SK-N-SH (cell line): ENCODE measurements around the gene ACTL6A. TPM values are rescaled to one million over a fixed set of nuclear protein-coding genes. Genes with fewer than 3 reads are reported as not detected.
A peak's percentile ranks its signal among the peaks of the same experiment; 100 is the strongest.

Experiments used
- CTCF ChIA-PET: fragments of 300-600, 350-600 bp; formaldehyde crosslinking; extraction: SDS; loops from one replicate; lab custom pipeline; 2021; lab: Yijun Ruan, JAX
- POLR2A ChIA-PET: fragments of 350-600 bp; sonication (Branson Sonifier 250); formaldehyde crosslinking; extraction: SDS; loops from one replicate; lab custom pipeline; 2020; ENCODE audit warnings: antibody characterized with exemption, inconsistent platforms; lab: Yijun Ruan, JAX
- DNase-seq: peaks from one replicate; pipeline ENCODE4 v3.0.0; 2012
- H2AFZ ChIP-seq: fragments of 200-600 bp; sonication (generic); 2 replicates; pipeline ENCODE4 v1.8.1; 2016; ENCODE audit warnings: antibody characterized with exemption, mild to moderate bottlenecking, low read depth
- H3F3A ChIP-seq: fragments of 200-600 bp; sonication (generic); replicated peaks from 2 replicates; pipeline ENCODE3; 2016; ENCODE audit warnings: antibody characterized with exemption, mild to moderate bottlenecking; ENCODE audit not compliant: insufficient read depth
- H3K27ac ChIP-seq, 2 experiments: fragments of 200-500 bp in 1 of 2; fragments of 200-600 bp in 1 of 2; sonication (Bioruptor generic) in 1 of 2; sonication (generic), shearing (Covaris generic) in 1 of 2; 2 replicates each; pipeline versions ENCODE4 v1.5.1 to v1.6.1; 2014 to 2016; ENCODE audit warnings: low read depth in 2 of 2, inconsistent platforms in 1 of 2, low read length in 1 of 2, mild to moderate bottlenecking in 1 of 2, mixed read lengths in 1 of 2
- H3K27me3 ChIP-seq: fragments of 200-600 bp; sonication (generic), shearing (Covaris generic); 2 replicates; pipeline ENCODE4 v1.6.1; 2016; ENCODE audit warnings: mixed run types; ENCODE audit not compliant: insufficient read depth
- H3K36me3 ChIP-seq, 2 experiments: fragments of 200-500 bp in 1 of 2; fragments of 200-600 bp in 1 of 2; sonication (Bioruptor generic) in 1 of 2; sonication (generic) in 1 of 2; replicated peaks in 1 of 2; 2 replicates each; pipeline versions ENCODE3 to v1.5.1; 2014 to 2016; ENCODE audit warnings: low read length in 1 of 2, mild to moderate bottlenecking in 1 of 2; ENCODE audit not compliant: insufficient read depth in 2 of 2, control insufficient read depth in 1 of 2
- H3K4me1 ChIP-seq, 2 experiments: fragments of 200-500 bp in 1 of 2; fragments of 200-600 bp in 1 of 2; sonication (Bioruptor generic) in 1 of 2; sonication (generic), shearing (Covaris generic) in 1 of 2; 2 replicates each; pipeline versions ENCODE4 v1.5.1 to v1.6.1; 2014 to 2016; ENCODE audit warnings: low read depth in 1 of 2, low read length in 1 of 2, mixed run types in 1 of 2; ENCODE audit not compliant: insufficient read depth in 2 of 2, control insufficient read depth in 1 of 2
- H3K4me2 ChIP-seq: fragments of 200-600 bp; sonication (generic), shearing (Covaris generic); 2 replicates; pipeline ENCODE4 v1.6.1; 2017; ENCODE audit warnings: mixed run types
- H3K4me3 ChIP-seq, 2 experiments: fragments of 200-500 bp in 1 of 2; fragments of 200-600 bp in 1 of 2; sonication (Bioruptor generic) in 1 of 2; sonication (generic), shearing (Covaris generic) in 1 of 2; 2 replicates each; pipeline versions ENCODE4 v1.5.1 to v1.8.1; 2014 to 2016; ENCODE audit warnings: low read depth in 2 of 2, inconsistent platforms in 1 of 2, low read length in 1 of 2, mild to moderate bottlenecking in 1 of 2, mixed read lengths in 1 of 2, moderate library complexity in 1 of 2
- H3K79me2 ChIP-seq: fragments of 200-600 bp; sonication (generic); 2 replicates; pipeline ENCODE4 v1.8.1; 2017; ENCODE audit warnings: mild to moderate bottlenecking; ENCODE audit not compliant: insufficient read depth
- H3K9ac ChIP-seq: fragments of 200-600 bp; sonication (generic); 2 replicates; pipeline ENCODE4 v1.6.1; 2017; ENCODE audit warnings: mixed run types
- H3K9me2 ChIP-seq: fragments of 200-600 bp; sonication (generic); 2 replicates; pipeline ENCODE4 v1.6.1; 2017; ENCODE audit warnings: mixed run types
- H3K9me3 ChIP-seq: fragments of 200-600 bp; sonication (generic); 2 replicates; pipeline ENCODE4 v1.6.1; 2017; ENCODE audit warnings: mixed run types, mild to moderate bottlenecking, moderate library complexity
- H4K20me1 ChIP-seq: fragments of 200-600 bp; sonication (generic); 2 replicates; pipeline ENCODE4 v1.6.1; 2017; ENCODE audit warnings: mild to moderate bottlenecking, mixed run types; ENCODE audit not compliant: insufficient read depth
- ELF1 ChIP-seq: IDR thresholded peaks from 2 replicates; pipeline ENCODE4 v1.4.0; 2012
- EZH2phosphoT487 ChIP-seq: fragments of 200-600 bp; sonication (generic); IDR thresholded peaks from 2 replicates; pipeline ENCODE4 v1.6.1; 2017; ENCODE audit warnings: low read depth, mixed run types, mild to moderate bottlenecking, antibody characterized with exemption, moderate library complexity, borderline replicate concordance
- FOXJ3 ChIP-seq: sonication (generic); formaldehyde crosslinking; IDR thresholded peaks from 2 replicates; pipeline ENCODE4 v1.5.1; 2020; ENCODE audit warnings: mild to moderate bottlenecking, missing genetic modification reagents
- FOXM1 ChIP-seq: IDR thresholded peaks from 2 replicates; pipeline ENCODE4 v1.4.0; 2012; ENCODE audit warnings: low read depth, mild to moderate bottlenecking
- GABPA ChIP-seq: IDR thresholded peaks from 2 replicates; pipeline ENCODE4 v1.4.0; 2012; ENCODE audit warnings: low read depth, mild to moderate bottlenecking
- GATA2 ChIP-seq: sonication (generic); formaldehyde crosslinking; IDR thresholded peaks from 2 replicates; pipeline ENCODE4 v1.5.0; 2020; ENCODE audit warnings: mild to moderate bottlenecking, missing genetic modification reagents
- JUND ChIP-seq: IDR thresholded peaks from 2 replicates; pipeline ENCODE4 v1.4.0; 2012
- MAX ChIP-seq: IDR thresholded peaks from 2 replicates; pipeline ENCODE4 v1.4.0; 2012; ENCODE audit warnings: low read depth
- MEF2A ChIP-seq: IDR thresholded peaks from 2 replicates; pipeline ENCODE4 v1.4.0; 2012; ENCODE audit warnings: low read depth, borderline replicate concordance
- NRF1 ChIP-seq: IDR thresholded peaks from 2 replicates; pipeline ENCODE4 v1.6.1; 2012; ENCODE audit warnings: low read depth, mild to moderate bottlenecking, low read length
- RCOR1 ChIP-seq: fragments of 150-350 bp; IDR thresholded peaks from 2 replicates; pipeline ENCODE4 v1.6.1; 2017; ENCODE audit warnings: antibody characterized with exemption, low read length
- REST ChIP-seq: IDR thresholded peaks from 2 replicates; pipeline ENCODE4 v1.6.1; 2012; ENCODE audit warnings: mild to moderate bottlenecking, low read depth, low read length, moderate library complexity
- RXRA ChIP-seq: IDR thresholded peaks from 2 replicates; pipeline ENCODE4 v1.4.0; 2012; ENCODE audit warnings: low read depth, mild to moderate bottlenecking, borderline replicate concordance
- SMC3 ChIP-seq: IDR thresholded peaks from 2 replicates; pipeline ENCODE4 v1.6.1; 2012; ENCODE audit warnings: low read depth, low read length, improper control_type of control experiment
- TCF12 ChIP-seq: IDR thresholded peaks from 2 replicates; pipeline ENCODE4 v1.4.0; 2012
- USF1 ChIP-seq: IDR thresholded peaks from 2 replicates; pipeline ENCODE4 v1.4.0; 2012; ENCODE audit warnings: low read depth, borderline replicate concordance
- WGBS: methylation state at CpG from one replicate; pipeline ENCODE4 v1.1.6; 2017; ENCODE audit warnings: low lambda C conversion rate; 5-methylcytosine and 5-hydroxymethylcytosine counted together
- polyA plus RNA-seq, 3 experiments: library from polyadenylated mRNA; depleted of rRNA; stranded (reverse); fragments of >200 nt; gene quantifications; 2 replicates each; pipeline ENCODE4 v1.2.3, GENCODE V29; 2012
- TF ChIP-seq, protein P1 (sequence below): fragments of 150-350 bp; IDR thresholded peaks from 2 replicates; pipeline ENCODE4 v1.6.1; 2016; ENCODE audit warnings: mild to moderate bottlenecking, low read depth, low read length
- TF ChIP-seq, protein P2 (sequence below): IDR thresholded peaks from 2 replicates; pipeline ENCODE4 v1.4.0; 2012; ENCODE audit warnings: low read depth, borderline replicate concordance

Gene ACTL6A
- polyA plus RNA-seq, 1 of the 3 experiments (the other 2 are of a cell fraction) = 87.7 TPM

- Histone ChIP-seq H3K4me3 (peak overlapping the region; percentile 60 to 74), H3K79me2 (peaks cover 94% of the 10 kb centered on the region)
- 22% methylated on average over 4 of the region's 4 CpGs for WGBS
Measured at GRCh38 chr3:179603321-179603720, 40.6 kb downstream of the ACTL6A start.

More at GRCh38 chr3:179603321-179603720, 40.6 kb downstream of the ACTL6A start:
- no peaks in the 10 kb centered on the region; the same call in 1 of the 2 replicates for H4K20me1 ChIP-seq
- DNase-seq = no peak
- no peaks in the 10 kb centered on the region for H3K9me2 ChIP-seq
- no peaks in the 10 kb centered on the region for H3K27me3 ChIP-seq
- peak overlapping the region; percentile 91 for H3K9ac ChIP-seq
- H3K4me1 ChIP-seq = peaks cover 6 to 12% of the 10 kb centered on the region in 2 experiments; a peak in 2 of 4 replicates
- TF ChIP-seq, protein P1, sequence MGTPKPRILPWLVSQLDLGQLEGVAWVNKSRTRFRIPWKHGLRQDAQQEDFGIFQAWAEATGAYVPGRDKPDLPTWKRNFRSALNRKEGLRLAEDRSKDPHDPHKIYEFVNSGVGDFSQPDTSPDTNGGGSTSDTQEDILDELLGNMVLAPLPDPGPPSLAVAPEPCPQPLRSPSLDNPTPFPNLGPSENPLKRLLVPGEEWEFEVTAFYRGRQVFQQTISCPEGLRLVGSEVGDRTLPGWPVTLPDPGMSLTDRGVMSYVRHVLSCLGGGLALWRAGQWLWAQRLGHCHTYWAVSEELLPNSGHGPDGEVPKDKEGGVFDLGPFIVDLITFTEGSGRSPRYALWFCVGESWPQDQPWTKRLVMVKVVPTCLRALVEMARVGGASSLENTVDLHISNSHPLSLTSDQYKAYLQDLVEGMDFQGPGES = no peak
- TF ChIP-seq GABPA = no peak
- no peak for TF ChIP-seq ELF1
- TF ChIP-seq FOXJ3 (CRISPR knock-in tag) = no peak
- TF ChIP-seq TCF12 = no peak
- no peak for TF ChIP-seq REST
- TF ChIP-seq, protein P2, sequence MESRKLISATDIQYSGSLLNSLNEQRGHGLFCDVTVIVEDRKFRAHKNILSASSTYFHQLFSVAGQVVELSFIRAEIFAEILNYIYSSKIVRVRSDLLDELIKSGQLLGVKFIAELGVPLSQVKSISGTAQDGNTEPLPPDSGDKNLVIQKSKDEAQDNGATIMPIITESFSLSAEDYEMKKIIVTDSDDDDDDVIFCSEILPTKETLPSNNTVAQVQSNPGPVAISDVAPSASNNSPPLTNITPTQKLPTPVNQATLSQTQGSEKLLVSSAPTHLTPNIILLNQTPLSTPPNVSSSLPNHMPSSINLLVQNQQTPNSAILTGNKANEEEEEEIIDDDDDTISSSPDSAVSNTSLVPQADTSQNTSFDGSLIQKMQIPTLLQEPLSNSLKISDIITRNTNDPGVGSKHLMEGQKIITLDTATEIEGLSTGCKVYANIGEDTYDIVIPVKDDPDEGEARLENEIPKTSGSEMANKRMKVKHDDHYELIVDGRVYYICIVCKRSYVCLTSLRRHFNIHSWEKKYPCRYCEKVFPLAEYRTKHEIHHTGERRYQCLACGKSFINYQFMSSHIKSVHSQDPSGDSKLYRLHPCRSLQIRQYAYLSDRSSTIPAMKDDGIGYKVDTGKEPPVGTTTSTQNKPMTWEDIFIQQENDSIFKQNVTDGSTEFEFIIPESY = no peak
- TF ChIP-seq SMC3 = no peak
- no peak for TF ChIP-seq MEF2A
- no peak for TF ChIP-seq JUND
- no peak for TF ChIP-seq MAX
- TF ChIP-seq USF1 = no peak
- no peak for TF ChIP-seq GATA2 (CRISPR knock-in tag)
- TF ChIP-seq RCOR1 = no peak
- TF ChIP-seq RXRA = no peak
- TF ChIP-seq FOXM1 = no peak
- TF ChIP-seq EZH2phosphoT487 = no peak
- TF ChIP-seq NRF1 = no peak
- TF ChIP-seq, all 33 proteins: peak for 0
- peak overlapping the region in 1 of 2 experiments; percentile 84; a peak in 1 of 4 replicates for H3K27ac ChIP-seq
- peaks cover 39 to 58% of the 10 kb centered on the region in 2 experiments for H3K36me3 ChIP-seq
- H3K4me2 ChIP-seq = peak overlapping the region; percentile 98
- ChIA-PET CTCF (no interaction called here), POLR2A (no interaction called here)
- no peaks in the 10 kb centered on the region for H3F3A ChIP-seq
- no peak overlapping the region for H2AFZ ChIP-seq
- no peaks in the 10 kb centered on the region for H3K9me3 ChIP-seq
